NCI-H774 (cell line): ENCODE data around the gene ITGB6.

Experiments used
- DNase-seq: peaks from one replicate; lab custom pipeline; 2025; lab: John Stamatoyannopoulos, UW

ITGB6 gene

GRCh38 chr2:160051371-160051800 lies 148.7 kb downstream of the ITGB6 start:
- no peak for DNase-seq

- no peak for DNase-seq
These were observed 149.9 kb downstream of the ITGB6 start for GRCh38 chr2:160050147-160050546.
